Measurements from ENCODE around the gene RTF1.
"Not testable (repeated sequence)": the region's sequence is repeated elsewhere in the genome, so short reads cannot be mapped to it uniquely, and the experiment has no call there.

The RTF1 gene

DNA sequence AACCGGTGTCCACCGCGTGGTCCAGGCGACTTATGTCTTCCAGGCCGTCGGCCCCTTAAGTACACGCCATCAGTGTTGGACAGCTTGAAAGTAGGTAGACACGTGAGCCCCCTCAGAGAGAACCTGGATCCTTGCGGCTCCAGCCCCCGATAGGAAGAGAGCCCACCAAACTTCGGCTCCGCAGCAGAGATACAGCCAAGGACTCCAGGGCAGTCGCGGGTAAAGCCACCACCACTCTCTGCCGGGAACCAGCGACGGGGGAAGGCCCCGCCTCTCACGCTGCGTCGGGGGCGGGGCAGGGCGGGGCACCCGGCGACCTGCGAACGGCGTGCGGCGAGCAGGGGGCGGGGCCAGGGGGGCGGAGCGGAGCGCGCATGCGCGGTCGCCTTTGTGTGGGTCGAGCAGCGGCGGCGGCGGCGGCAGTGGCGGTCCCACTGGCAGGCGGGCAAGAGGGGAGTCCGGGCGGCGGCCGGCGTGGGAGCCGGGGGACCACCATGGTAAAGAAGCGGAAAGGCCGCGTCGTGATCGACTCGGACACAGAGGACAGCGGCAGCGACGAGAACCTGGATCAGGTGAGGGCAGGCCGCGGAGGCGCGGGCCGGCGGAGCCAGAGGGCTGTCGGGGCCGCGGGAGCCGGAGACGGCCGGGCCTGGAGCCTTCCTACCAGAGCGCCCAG lies at the start of gene RTF1:
RTF1 (plus strand) TSS at position 354 of the 676 bp plus-strand sequence; CDS start at position 375, 21 bp downstream.
- DNase-seq: peak; percentile 87

DNA sequence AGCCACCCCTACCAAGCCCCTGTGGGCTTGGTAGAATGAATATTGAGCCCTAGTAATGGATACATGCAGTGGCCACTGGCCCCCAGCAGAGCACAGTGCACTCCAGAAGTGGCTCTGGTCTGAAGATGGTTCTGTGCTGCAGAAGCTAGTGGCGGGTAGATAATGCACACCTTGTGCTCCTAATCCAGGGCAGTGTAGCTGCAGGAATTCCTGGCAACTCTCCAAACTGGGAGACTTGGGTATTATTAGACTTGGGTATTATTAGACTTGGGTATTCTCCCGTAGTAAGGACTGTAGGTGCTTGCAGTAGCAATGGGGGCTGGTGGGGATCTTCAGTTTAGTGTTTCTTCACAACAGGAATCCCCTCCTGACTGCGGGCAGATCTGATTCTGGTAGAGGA lies 49.5 kb upstream of the RTF1 start:
- DNase-seq: no peak

DNA sequence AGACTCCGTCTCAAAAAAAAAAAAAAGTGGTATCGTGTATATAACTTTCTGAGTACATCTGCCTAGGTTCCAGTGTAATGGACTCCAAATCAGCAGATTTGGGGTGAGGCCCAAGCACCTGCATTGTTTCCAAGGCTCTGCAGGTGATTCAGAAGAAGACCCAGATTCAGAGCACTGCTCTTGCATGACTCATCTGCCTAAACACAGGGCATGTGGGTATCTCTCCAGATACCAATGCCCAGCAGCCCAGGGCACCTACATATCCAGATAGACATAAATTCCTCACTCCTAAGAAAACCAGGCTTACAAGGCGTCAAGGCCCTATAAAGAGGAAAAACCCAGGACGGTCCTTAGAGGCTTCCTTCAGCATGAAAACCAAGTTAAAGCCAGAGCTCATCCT lies 38.9 kb upstream of the RTF1 start:
- DNase-seq: no peak

DNA sequence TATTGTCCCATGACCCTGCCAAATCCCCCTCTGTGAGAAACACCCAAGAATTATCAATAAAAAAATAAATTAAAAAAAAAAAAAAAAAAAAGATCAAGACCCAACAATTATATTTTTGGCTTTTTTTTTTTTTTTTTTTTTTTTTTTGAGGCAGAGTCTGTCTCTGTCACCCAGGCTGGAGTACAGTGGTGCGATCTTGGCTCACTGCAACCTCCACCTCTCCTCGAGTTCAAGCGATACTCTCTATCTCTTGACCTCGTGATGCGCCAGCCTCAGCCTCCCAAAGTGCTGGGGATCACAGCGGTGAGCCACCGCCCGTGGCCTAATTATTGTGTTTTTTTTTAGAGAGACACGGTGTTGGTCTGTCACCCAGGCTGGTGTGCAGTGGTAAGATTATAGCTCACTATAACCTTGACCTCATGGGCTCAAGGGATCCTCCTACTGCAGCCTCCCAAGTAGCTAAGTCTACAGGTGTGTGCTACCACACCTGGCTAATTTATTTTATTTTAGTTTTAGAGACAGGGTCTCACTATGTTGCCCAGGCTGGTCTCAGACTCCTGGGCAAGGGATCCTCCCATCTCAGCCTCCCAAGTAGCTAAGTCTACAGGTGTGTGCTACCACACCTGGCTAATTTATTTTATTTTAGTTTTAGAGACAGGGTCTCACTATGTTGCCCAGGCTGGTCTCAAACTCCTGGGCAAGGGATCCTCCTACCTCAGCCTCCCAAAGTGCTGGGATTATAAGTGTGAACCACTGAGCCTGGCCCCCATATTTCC lies 32.7 kb upstream of the RTF1 start:
- DNase-seq: not testable (repeated sequence)

DNA sequence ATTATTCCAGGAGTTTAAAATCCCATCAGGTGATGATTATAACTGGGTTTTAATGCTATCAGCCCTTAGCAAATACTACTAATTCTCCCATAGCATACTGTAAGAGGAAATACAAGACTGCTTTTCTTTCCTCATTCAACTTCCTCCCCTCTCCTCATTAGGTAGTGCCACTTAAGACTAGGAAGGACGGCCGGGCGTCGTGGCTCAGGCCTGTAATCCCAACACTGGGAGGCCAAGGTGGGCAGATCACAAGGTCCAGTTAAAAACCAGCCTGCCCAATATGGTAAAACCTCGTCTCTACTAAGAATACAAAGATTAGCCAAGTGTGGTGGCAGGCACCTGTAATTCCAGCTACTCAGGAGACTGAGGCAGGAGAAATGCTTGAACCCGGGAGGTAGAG lies 29.2 kb upstream of the RTF1 start:
- no peak for DNase-seq

DNA sequence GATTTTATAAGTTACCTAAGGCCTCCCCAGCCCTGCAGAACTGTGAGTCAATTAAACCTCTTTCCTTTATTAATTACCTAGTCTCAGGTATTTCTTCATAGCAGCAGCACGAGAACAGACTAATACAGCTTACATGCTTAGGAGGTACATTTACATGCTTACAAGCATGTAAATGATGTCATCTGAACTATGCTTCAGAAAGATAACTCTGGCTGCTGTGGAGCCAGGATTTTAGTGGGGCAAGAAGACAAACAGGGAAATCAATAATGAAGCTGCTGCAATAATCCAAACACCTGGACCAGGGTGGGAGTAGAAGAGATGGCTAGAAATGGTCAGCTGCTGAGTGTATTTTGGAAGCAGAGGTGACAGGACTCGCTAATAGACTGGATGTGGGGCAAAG lies 24.2 kb upstream of the RTF1 start:
- DNase-seq: no peak

DNA sequence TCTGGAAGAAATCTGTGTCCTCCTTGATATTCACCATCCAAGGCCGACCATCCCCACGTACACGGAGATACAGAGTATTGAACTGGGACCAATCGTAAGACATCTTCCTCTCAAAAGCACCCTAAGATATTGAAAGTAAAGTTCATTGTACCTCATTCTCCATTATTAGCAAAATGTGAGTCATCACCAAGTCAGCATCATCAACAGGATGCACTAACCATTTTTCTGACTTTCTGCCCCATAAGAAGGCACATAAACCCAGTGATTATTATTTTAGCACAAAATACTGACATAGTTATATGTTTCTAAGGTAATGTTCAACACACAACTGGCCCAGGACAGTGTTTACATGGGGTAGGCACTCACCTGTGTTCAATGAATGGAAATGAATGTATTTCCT lies 22.0 kb upstream of the RTF1 start:
- no peak for DNase-seq

DNA sequence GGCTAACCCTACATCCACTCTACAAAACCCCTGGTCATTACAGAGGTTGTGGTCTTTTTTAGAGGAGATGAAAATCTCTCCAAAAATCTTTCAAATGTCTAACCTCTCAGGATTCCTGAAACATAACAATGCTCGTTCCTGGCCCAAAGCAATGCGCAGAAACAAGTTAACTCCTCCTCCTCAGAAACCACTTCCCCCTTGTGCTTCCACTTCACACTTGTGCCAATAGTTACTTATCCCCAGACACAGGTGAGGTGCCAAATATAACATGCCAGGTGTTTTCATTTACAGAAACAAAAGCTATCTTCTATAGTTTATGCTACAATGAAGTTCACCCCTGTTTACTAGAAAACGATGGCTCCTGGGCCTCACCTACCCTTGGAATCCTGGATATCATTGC lies 20.8 kb upstream of the RTF1 start:
- DNase-seq: no peak

DNA sequence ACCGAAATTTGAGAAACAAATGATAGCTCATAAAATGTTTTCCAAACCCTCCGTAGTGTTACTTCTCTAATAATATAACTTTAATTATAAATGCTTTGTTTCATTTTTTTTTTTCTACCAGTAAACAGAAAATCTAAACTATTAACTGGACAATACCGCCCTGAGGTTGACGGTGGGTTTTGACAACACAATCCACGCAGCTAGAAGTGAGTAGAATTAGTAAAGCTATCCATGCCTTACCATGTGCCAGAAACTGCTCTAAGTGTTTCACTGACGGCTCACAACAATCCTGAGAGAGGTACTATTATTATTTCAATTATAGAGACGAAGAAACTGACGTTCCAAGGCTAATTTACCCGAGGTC lies 15.0 kb upstream of the RTF1 start:
- DNase-seq: no peak

DNA sequence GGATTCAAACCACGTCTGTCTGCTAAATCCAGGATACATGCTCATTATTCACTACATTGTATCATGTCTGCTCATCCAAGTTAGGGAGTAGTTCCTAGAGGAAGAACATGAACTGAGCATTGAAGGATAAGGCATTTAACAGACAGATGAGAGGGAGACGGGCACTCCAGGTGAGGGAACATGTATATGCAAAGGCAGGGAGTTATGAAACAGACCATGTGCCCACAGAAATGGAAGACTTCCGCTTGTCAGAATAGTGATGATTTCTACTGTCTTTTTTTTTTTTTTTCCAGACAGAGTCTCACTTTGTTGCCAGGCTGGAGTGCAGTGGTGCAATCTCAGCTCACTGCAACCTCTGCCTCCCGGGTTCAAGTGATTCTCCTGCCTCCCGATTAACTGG lies 9.6 kb upstream of the RTF1 start:
- no peak for DNase-seq

DNA sequence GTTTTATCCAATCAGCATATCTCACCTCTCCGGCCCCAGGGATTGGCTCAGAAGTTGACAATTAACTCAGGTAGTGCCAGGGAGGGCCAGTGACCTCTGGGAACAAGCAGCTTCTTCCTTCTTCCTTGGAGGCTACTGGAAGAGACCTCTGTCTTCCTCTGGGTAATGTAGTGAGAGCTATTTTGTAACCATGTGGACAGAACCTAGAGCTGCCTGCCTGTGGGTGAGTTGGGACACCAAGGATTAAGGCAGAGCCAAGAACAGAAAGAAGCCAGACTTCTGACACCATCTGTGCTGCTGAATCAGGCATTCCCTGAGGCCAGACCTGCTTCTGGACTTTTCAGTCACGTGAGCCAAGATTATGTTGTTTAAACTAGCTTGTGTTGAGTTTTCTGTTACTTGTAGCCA lies 8.7 kb upstream of the RTF1 start:
- no peak for DNase-seq

DNA sequence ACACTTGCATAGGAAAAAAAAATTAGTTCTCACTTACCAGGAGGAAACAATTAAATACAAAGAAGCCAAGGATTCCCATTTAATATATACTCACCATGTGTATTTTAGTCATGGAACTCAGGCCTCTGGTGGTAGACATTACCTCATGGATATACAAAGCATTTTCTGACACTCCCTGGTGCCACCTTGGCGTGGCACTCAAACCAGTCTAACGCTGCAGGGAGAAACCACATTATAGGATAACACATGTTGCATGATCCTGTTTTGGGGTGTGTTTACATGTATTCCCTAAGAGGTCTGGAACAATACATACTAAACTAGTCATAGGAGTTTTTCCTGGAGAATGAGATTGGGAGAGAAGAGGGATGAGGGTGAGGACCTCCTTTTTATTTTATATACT lies 5.9 kb upstream of the RTF1 start:
- no peak for DNase-seq

DNA sequence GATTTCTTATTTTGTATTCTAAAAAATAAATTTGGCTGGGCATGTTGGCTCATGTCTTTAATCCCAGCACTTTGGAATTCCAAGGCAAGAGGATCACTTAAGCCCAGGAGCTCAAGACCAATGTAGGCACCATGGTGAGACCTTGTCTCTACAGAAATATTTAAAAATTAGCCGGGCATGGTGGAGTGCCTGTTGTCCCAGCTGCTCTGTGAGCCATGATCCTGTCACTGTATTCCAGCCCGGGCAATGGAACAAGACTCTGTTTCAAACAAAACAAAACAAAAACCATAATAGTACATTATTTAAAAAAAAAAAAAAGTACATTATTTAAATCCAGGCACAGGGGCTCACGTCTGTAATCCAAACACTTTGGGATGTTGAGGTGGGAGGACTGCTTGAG lies 5.5 kb upstream of the RTF1 start:
- no peak for DNase-seq

DNA sequence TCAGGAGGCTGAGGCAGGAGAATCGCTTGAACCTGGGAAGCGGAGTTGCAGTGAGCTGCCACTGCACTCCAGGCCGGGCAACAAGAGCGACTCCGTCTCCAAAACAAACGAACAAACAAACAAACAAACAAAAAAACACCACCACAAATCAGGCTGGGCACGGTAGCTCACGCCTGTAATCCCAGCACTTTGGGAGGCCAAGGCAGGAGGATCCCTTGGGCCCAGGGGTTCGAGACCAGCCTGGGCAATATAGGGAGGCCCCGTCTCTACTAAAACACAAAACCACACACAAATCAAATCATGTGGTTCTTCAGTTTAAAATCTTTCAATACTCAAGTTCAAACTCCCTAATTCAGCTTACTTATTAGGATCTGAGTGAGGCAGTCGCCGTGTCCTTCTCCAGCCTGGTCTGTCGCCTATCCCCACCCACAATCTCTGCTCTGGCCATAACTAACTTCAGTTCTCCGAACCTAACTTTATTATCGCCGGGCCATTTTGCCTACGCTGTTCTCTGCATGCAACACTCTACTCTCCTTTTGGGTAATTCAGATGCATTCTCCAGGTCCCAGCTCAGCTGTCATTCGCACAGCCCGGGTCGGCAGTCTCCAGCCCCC lies 660 bp upstream of the RTF1 start:
- DNase-seq: no peak

DNA sequence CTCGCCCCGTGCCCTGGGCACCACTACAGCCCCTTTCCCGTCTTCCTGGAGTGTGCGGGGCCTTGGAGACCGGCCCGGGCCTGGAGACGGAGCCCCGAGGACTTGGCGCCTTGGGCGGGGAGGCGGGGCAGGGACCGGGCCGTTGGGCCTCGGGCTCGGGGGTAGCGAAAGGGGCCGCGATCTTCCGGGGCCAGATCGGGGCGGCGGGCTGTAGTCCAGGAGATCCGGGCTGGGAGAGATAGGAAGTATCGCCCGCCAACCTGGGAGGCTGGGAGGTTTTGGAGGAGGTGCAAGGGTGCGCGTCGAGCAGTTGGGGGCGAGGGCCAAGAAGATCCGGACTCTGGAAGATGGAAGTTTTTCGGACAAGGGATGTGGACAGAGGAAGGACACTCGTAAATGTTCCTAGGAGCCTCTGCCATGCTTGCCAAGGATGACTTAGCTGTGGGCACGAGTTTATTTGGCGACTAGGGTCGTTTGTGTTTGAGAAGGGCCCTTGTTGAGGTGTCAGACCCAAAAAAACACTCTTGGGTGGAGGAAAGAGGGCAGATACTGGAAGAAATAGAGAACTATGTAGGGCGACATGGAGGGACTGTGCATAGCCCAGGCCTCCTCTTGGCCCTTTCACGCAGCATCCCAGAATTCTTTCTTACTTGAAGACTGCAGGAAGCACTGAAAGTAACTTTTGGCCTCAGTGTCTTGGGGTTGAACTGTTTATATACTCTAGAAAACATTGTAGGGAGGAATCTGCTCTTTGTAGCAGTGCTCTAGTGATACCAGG lies 712 bp downstream of the RTF1 start:
- no peak for DNase-seq

DNA sequence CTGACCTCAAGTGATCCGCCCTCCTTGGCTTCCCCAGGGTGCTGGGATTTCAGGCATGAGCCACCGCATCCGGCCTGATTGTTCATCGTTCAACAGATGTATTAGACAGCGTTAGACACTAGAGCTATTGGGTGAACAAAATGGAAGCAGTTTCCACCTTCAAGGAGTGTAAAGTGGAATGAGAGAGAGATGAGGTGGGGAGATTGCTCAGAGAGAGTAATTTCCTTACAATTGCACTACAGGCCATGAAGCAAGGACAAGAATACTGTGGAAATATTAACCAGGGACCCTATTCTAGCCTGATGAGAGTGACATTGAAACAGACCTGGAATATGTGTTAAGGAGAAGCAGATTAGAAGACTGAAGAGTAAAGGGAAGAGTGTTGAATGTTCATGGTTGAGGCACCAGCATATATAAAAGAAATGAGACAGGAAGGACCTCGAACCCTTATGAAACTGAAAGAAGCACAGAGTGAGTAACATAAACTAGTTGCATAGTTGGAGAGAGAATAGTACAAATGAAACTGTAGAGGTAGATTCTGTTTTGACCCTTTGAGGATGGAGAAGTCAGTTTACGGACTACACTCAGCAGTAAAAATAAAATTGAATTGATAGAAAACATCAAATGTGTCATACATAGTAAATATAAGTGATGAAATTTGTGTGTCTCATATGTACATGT lies 7.2 kb downstream of the RTF1 start:
- DNase-seq: no peak

DNA sequence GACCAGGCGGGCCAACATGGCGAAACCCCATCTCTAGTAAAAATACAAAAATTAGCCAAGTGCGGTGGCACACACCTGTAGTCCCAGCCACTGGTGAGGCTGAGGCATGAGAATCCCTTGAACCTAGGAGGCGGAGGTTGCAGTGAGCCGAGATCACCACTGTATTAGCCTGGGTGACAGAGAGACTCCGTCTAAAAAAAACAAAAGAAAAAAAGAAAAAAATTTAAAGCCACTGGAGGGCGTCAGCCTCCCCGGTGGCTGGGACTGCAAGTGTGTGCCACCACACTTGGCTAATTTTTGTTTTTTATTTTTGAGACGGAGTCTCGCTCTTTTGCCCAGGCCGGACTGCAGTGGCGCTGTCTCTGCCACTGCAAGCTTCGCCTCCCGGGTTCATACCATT lies 7.9 kb downstream of the RTF1 start:
- DNase-seq: no peak

DNA sequence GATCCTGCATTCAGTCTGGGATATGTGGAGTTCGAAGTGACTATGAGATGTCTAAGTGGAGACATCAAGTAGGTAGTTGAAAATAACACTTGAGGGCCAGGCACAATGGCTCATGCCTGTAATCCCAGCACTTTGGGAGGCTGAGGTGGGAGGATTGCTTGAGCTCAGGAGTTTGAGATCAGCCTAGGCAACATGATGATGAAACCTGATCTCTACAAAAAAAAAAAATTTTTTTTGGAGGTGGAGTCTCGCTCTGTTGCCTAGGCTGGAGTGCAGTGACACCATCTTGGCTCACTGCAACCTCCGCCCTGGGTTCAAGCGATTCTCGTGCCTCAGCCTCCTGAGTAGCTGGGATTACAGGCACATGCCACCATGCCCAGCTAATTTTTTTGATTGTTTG lies 9.0 kb downstream of the RTF1 start:
- not testable (repeated sequence) for DNase-seq

DNA sequence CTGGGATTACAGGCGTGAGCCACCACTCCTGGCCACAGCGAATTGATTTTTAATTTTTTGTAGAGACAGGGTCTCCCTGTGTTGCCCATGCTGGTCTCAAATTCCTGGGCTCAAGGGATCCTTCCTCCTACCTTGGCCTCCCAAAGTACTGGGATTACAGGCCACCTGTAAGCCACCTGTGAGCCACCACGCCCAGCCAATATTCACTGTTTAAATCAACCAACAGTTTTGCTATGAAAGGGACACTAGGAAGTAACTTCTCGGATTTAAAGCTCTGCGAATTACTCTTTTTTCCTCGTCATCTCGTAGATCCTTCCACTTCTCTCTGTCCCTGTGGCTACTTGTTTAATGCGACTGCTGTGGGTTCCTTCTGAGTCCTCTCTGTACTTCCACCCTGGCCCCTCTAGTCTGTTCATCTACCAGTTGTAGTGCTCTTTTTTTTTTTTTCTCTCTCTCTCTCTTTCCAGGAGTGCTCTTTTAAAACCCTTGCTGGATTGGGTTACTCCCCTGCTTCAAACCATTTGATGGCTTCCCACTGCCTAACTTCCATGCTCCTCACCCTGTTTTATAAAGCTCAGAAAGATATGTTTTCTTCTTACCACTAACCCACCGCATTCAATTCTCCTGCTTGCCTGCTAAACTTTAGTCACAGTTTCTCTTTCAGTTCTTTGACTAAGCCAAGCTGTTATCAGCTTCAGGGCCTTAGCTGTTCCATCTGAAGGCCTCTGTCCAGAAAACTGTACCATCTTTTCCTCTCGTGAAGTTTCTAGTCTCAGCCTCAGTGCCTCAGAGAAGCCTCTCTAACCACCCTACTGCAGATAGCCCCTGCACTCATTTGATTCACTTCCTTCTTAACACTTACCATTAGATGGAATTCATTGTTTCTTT lies 12.4 kb downstream of the RTF1 start:
- DNase-seq: no peak

DNA sequence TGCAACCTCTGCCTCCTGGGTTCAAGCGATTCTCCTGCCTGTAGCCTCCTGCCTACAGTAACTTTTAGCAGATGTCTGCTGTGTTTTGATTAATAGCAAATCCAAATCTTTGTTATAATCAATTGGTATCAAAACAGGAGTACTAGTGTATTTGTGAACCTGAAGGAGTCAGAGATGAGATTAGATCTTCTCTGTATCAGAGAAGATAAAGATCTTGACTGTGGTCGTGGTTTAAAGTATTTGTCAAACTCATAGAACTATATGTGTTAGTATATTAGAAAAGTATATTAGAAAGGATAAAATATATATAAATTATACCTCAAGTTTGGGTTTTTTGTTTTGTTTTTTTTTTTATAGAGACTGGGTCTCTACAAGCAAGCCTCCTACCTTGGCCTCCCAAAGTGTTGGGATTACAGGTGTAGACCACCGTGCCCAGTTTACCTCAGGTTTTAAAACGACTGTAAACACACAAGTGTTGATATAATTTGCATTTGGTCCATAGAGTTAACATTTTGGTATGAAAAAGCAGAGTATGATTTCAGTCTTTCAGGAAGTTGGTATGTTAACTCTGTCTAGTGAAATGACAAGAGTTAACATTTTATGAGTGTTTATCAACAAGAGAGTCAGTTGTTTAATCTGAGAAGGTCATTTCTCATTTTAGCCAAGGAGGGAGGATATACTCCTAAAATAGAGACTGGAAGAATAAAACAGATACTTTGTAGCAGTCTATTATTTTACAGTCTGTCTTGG lies 18.3 kb downstream of the RTF1 start:
- no peak for DNase-seq

DNA sequence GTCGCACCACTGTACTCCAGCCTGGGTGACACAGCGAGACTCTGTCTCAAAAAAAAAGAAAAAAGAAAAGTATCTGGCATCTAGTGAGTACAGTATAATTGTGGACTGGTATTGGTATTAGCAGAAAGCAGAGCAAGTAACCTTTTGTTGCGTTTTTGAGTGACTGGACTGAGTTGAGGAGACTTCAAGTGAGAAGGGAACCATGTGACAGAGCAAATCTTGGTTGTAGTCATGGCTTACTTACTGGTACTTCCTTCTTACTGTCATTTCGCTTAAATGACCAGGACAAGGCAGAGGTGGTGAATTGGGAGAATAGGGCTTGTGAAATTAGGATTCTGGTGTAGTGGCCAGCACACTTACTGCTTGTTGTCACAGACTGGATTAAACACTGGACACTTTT lies 20.6 kb downstream of the RTF1 start:
- no peak for DNase-seq
